ENCODE data around the gene CD93.

The CD93 gene

GRCh38 chr20:23082846-23083552, 3.1 kb downstream of the CD93 start:
- TF ChIP-seq REST (IDR thresholded peaks at IDR 0.05; ENCODE audit: insufficient read depth in 1 of 2, low read depth in 2 of 2, low read length in 2 of 2) = no peak
- TF ChIP-seq POLR2AphosphoS5 (IDR thresholded peaks at IDR 0.05; ENCODE audit: low read depth, low read length) = no peak
- no peak for TF ChIP-seq FOXP2 (optimal IDR thresholded peaks at IDR 0.05; ENCODE audit: borderline replicate concordance, extremely low read depth, extremely low read length, insufficient read depth)
- no peak for TF ChIP-seq SIN3A (IDR thresholded peaks at IDR 0.05; ENCODE audit: borderline replicate concordance, insufficient read depth, low read length)
- TF ChIP-seq TAF1 (IDR thresholded peaks at IDR 0.05; ENCODE audit: borderline replicate concordance, insufficient read depth, low read length) = no peak

- TF ChIP-seq SIN3A (IDR thresholded peaks at IDR 0.05; ENCODE audit: borderline replicate concordance, insufficient read depth, low read length) (no peak), POLR2AphosphoS5 (IDR thresholded peaks at IDR 0.05; ENCODE audit: low read depth, low read length) (no peak), FOXP2 (optimal IDR thresholded peaks at IDR 0.05; ENCODE audit: borderline replicate concordance, extremely low read depth, extremely low read length, insufficient read depth) (no peak), REST (IDR thresholded peaks at IDR 0.05; ENCODE audit: insufficient read depth in 1 of 2, low read depth in 2 of 2, low read length in 2 of 2) (no peak), TAF1 (IDR thresholded peaks at IDR 0.05; ENCODE audit: borderline replicate concordance, insufficient read depth, low read length) (no peak)
These were observed 4.8 kb downstream of the CD93 start for GRCh38 chr20:23081263-23081819.

- TF ChIP-seq FOXP2 (optimal IDR thresholded peaks at IDR 0.05; ENCODE audit: borderline replicate concordance, extremely low read depth, extremely low read length, insufficient read depth) (no peak), REST (IDR thresholded peaks at IDR 0.05; ENCODE audit: insufficient read depth in 1 of 2, low read depth in 2 of 2, low read length in 2 of 2) (no peak), SIN3A (IDR thresholded peaks at IDR 0.05; ENCODE audit: borderline replicate concordance, insufficient read depth, low read length) (no peak), POLR2AphosphoS5 (IDR thresholded peaks at IDR 0.05; ENCODE audit: low read depth, low read length) (no peak), TAF1 (IDR thresholded peaks at IDR 0.05; ENCODE audit: borderline replicate concordance, insufficient read depth, low read length) (no peak)
These were observed 5.6 kb downstream of the CD93 start for GRCh38 chr20:23080521-23080920.

GRCh38 chr20:23079926-23080325, 6.2 kb downstream of the CD93 start:
- no peak for TF ChIP-seq FOXP2 (optimal IDR thresholded peaks at IDR 0.05; ENCODE audit: borderline replicate concordance, extremely low read depth, extremely low read length, insufficient read depth)
- no peak for TF ChIP-seq REST (IDR thresholded peaks at IDR 0.05; ENCODE audit: insufficient read depth in 1 of 2, low read depth in 2 of 2, low read length in 2 of 2)
- TF ChIP-seq POLR2AphosphoS5 (IDR thresholded peaks at IDR 0.05; ENCODE audit: low read depth, low read length) = no peak
- no peak for TF ChIP-seq TAF1 (IDR thresholded peaks at IDR 0.05; ENCODE audit: borderline replicate concordance, insufficient read depth, low read length)
- TF ChIP-seq SIN3A (IDR thresholded peaks at IDR 0.05; ENCODE audit: borderline replicate concordance, insufficient read depth, low read length) = no peak
